HL-60 (cell line): ENCODE results near the gene PNPLA1.

ENCODE experiments used
- DNase-seq, 2 experiments: peaks; one replicate each; pipeline ENCODE4 v3.0.0-alpha.2; 2010 to 2020; ENCODE audit warnings: low read depth in 1 of 2, low spot score in 1 of 2
- H3K27ac ChIP-seq: fragments of 250-450 bp; sonication (Bioruptor Pico); replicated peaks from 2 replicates; pipeline ENCODE4 v1.5.1; 2020; ENCODE audit warnings: mild to moderate bottlenecking, moderate library complexity
- H3K27me3 ChIP-seq: fragments of 250-450 bp; sonication (Bioruptor Pico); 2 replicates; pipeline ENCODE4 v1.5.1; 2021; ENCODE audit warnings: mild to moderate bottlenecking, moderate library complexity; ENCODE audit not compliant: insufficient read depth, poor library complexity, severe bottlenecking
- H3K4me3 ChIP-seq: replicated peaks from 2 replicates; pipeline ENCODE4 v1.5.1; 2011; ENCODE audit warnings: mild to moderate bottlenecking, control low read depth, low read length; ENCODE audit not compliant: insufficient read depth
- CTCF ChIP-seq: IDR thresholded peaks from one replicate; pipeline ENCODE4 v1.5.1; 2011; ENCODE audit warnings: low read length, control low read depth, inconsistent platforms; ENCODE audit not compliant: insufficient read depth
- GABPA ChIP-seq: IDR thresholded peaks from 2 replicates; pipeline ENCODE4 v1.6.1; 2012; ENCODE audit warnings: low read depth
- POLR2AphosphoS5 ChIP-seq: IDR thresholded peaks from 2 replicates; pipeline ENCODE4 v1.6.1; 2012; ENCODE audit warnings: low read depth
- REST ChIP-seq: IDR thresholded peaks from 2 replicates; pipeline ENCODE4 v1.6.1; 2012; ENCODE audit warnings: low read depth; ENCODE audit not compliant: insufficient replicate concordance
- SPI1 ChIP-seq: IDR thresholded peaks from 2 replicates; pipeline ENCODE4 v1.6.1; 2012; ENCODE audit warnings: low read depth, mild to moderate bottlenecking, borderline replicate concordance

Gene PNPLA1

GRCh38 chr6:36244641-36245280 is 25.1 kb upstream of the PNPLA1 start:
- no peak for TF ChIP-seq GABPA
- TF ChIP-seq REST, result no peak
- TF ChIP-seq CTCF, result no peak
- TF ChIP-seq POLR2AphosphoS5, result no peak
- no peak for TF ChIP-seq SPI1
- Histone ChIP-seq H3K4me3 (no peak overlapping the region), H3K27ac (no peak overlapping the region), H3K27me3 (no peaks in the 10 kb centered on the region)
- no peak for DNase-seq

- no peak overlapping the region for H3K27ac ChIP-seq
- TF ChIP-seq CTCF (no peak), REST (no peak), POLR2AphosphoS5 (no peak)
- H3K27me3 ChIP-seq, result no peaks in the 10 kb centered on the region
- no peak overlapping the region for H3K4me3 ChIP-seq
- peak in 1 of 2 experiments; percentile 22 for DNase-seq
These were observed 24.2 kb upstream of the PNPLA1 start for GRCh38 chr6:36245572-36246061.

- Histone ChIP-seq H3K27ac (no peak overlapping the region), H3K4me3 (no peak overlapping the region), H3K27me3 (peaks cover 2% of the 10 kb centered on the region)
- DNase-seq, result peak; percentile 63 to 76
- no peak for TF ChIP-seq POLR2AphosphoS5
- no peak for TF ChIP-seq CTCF
- no peak for TF ChIP-seq SPI1
- TF ChIP-seq GABPA, result no peak
- TF ChIP-seq REST, result no peak
These were observed 23.2 kb upstream of the PNPLA1 start for GRCh38 chr6:36246506-36247268.
